GM06990 (cell line): ENCODE results near the gene ZNF844.

Experiments
- DNase-seq: peaks from one replicate; pipeline ENCODE4 v3.0.0-alpha.2; 2011; ENCODE audit not compliant: insufficient read length; ENCODE audit errors: extremely low read depth
- H3K27me3 ChIP-seq: replicated peaks from 2 replicates; pipeline ENCODE4 v1.6.0; 2011; ENCODE audit warnings: low read length; ENCODE audit not compliant: control insufficient read depth, insufficient read depth
- H3K36me3 ChIP-seq: 2 replicates; pipeline ENCODE4 v1.5.1; 2011; ENCODE audit warnings: low read length; ENCODE audit not compliant: control insufficient read depth, insufficient read depth
- H3K4me3 ChIP-seq: replicated peaks from 2 replicates; pipeline ENCODE4 v1.5.1; 2011; ENCODE audit warnings: low read depth, mild to moderate bottlenecking, control low read depth, low read length
- TF ChIP-seq, protein P1 (sequence below): IDR thresholded peaks from 2 replicates; pipeline ENCODE4 v1.5.1; 2011; ENCODE audit warnings: low read length, control low read depth, mild to moderate bottlenecking, inconsistent platforms; ENCODE audit not compliant: insufficient read depth, poor library complexity, severe bottlenecking

ZNF844 gene

DNA sequence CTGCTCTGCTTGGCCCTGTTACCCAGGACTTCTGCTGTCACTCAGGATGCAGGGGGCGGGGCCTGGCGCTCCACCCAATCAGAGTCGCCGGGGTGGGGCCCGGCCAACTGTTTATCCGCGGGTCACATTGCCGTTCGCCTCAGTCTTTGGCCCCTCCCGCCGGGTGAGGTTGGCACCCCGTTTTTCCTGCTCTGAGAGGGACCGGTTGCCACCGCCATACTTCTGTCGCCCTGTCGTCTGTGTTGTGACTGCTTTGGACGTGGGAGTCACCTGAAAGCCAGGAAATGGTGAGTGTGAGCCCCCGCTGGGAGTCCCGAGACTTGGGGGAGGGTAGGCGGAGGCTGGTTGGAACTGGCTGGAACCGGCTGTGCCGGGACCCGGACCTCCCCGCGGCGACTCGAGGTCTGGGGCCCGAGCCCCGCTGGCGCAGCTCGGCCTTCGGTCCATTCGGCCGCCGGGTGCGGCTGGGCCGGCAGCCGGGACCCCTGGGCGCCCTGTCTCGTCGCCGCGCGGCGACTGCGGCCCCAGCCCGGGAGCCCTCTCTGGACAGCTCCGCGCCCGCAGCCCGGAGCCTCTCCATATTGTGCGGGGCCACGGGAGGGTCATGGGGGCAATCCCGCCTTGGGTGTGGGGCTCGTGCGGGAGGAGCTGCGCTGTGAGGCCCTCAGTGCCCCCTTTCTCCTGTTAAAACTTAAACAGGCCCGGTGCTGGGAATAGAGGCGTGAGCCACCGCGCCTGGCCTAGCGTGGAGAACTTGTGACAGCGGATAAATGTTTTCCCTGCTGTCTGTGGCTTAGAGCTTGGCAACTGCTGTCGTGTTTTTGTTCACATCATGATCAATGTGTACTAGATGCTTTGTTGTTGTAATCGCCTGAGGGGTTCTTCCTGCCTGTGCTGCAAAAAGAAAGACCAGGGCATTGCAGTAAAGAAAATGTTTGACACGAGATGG lies at the start of gene ZNF844:
ZNF844 (plus strand) TSS at position 142 of the 949 bp plus-strand sequence; CDS start at position 285, 143 bp downstream.
- TF ChIP-seq, protein P1, sequence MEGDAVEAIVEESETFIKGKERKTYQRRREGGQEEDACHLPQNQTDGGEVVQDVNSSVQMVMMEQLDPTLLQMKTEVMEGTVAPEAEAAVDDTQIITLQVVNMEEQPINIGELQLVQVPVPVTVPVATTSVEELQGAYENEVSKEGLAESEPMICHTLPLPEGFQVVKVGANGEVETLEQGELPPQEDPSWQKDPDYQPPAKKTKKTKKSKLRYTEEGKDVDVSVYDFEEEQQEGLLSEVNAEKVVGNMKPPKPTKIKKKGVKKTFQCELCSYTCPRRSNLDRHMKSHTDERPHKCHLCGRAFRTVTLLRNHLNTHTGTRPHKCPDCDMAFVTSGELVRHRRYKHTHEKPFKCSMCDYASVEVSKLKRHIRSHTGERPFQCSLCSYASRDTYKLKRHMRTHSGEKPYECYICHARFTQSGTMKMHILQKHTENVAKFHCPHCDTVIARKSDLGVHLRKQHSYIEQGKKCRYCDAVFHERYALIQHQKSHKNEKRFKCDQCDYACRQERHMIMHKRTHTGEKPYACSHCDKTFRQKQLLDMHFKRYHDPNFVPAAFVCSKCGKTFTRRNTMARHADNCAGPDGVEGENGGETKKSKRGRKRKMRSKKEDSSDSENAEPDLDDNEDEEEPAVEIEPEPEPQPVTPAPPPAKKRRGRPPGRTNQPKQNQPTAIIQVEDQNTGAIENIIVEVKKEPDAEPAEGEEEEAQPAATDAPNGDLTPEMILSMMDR: no peak
- DNase-seq: peak; percentile 90
- H3K4me3 ChIP-seq: peak within 1 kb of the TSS; percentile 92

DNA sequence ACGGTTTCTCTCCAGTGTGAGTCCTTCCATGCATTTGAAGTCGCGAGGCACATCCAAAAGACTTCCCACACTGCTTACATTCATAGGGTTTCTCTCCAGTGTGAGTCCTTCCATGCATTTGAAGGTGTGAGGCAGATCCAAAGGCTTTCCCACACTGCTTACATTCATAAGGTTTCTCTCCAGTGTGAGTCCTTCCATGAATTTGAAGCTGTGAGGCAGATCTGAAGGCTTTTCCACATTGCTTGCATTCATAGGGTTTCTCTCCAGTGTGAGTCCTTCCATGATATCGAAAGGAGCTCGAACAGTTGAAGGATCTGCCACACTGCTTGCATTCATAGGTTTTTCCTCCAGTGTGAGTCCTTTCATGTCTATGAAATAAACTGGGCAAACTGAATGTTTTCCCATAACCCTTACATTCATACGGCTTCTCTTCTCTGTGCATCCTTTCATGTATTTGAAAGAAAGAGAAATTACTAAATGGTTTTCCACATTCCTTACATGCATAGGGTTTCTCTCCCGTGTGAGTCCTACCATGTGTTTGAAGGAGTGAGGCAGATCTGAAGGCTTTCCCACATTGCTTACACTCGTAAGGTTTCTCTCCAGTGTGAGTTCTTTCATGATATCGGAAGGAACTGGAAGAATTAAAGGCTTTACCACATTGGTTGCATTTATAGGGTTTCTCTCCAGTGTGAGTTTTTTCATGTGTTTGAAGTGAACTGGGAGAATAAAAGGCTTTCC lies 49.3 kb upstream of the ZNF844 start:
- Histone ChIP-seq H3K4me3 (no peak overlapping the region), H3K36me3 (peaks cover 1% of the 10 kb centered on the region), H3K27me3 (no peaks in the 10 kb centered on the region)
- no peak for DNase-seq
- TF ChIP-seq, protein P1: no peak

More for the DNA sequence above, at the start of gene ZNF844:
- Histone ChIP-seq H3K27me3 (no peaks in the 10 kb centered on the region), H3K36me3 (no peaks in the 10 kb centered on the region)

DNA sequence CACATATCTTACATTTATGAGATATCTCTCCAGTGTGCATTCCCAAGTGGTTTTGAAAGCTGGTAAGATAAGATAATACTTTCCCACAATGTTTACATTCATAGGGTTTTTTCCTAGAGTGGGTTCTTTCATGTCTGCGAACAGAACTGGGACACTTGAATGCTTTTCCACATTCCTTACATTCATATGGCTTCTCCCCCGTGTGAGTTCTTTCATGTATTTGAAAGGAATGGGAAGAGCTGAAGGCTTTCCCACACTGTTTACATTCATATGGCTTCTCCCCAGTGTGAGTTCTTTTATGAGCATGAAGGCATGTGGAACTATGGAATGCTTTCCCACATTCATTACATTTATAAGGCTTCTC lies 48.8 kb upstream of the ZNF844 start:
- Histone ChIP-seq H3K4me3 (no peak overlapping the region), H3K36me3 (peaks cover 1% of the 10 kb centered on the region), H3K27me3 (no peaks in the 10 kb centered on the region)
- no peak for DNase-seq
- TF ChIP-seq, protein P1: no peak

DNA sequence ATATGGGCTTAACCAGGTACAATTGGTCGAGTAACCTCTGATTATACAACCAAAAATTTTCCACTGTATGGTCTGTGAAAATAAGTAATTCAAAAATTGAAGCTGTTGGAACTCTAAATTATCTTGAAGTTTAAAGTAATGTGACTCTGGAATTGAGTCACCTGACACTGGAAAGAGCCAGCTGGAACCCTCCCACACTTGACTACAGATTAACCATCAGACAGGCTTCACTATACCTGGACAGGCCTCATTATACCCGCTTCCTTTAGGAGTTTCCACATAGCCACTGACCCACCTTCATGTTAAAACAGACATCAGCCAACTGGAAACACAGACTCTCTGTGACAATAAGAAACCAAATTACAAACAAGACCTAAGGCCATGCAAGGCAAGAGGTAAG lies 30.3 kb upstream of the ZNF844 start:
- TF ChIP-seq, protein P1: no peak
- Histone ChIP-seq H3K36me3 (no peaks in the 10 kb centered on the region), H3K27me3 (no peaks in the 10 kb centered on the region), H3K4me3 (no peak overlapping the region)
- no peak for DNase-seq

DNA sequence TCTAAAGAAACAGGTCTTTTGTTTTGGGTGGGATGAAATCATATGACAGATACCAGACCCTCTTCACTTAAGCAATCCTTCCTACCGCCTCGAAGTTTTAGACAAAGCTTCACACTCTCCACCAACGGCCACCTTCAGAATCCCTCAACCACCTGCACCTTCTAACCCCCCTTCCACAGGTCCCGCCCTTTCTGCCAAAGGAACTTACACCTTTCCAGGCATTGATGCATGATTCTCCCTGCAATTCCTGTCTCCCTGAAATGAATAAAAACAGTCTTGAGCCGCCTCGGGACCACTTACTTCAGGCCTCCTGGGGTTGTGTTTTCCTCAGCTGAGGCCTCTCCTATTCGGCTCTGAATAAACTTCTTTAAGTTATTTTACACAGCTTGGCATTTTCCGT lies 29.9 kb upstream of the ZNF844 start:
- TF ChIP-seq, protein P1: no peak
- Histone ChIP-seq H3K4me3 (peak overlapping the region; percentile 89), H3K36me3 (no peaks in the 10 kb centered on the region), H3K27me3 (no peaks in the 10 kb centered on the region)
- no peak for DNase-seq
